T-helper 9 cell (primary cell): ENCODE measurements around the gene PIF1.

Source experiments
- DNase-seq: peaks from one replicate; pipeline ENCODE4 v3.0.0-alpha.2; 2020

PIF1 gene

DNA sequence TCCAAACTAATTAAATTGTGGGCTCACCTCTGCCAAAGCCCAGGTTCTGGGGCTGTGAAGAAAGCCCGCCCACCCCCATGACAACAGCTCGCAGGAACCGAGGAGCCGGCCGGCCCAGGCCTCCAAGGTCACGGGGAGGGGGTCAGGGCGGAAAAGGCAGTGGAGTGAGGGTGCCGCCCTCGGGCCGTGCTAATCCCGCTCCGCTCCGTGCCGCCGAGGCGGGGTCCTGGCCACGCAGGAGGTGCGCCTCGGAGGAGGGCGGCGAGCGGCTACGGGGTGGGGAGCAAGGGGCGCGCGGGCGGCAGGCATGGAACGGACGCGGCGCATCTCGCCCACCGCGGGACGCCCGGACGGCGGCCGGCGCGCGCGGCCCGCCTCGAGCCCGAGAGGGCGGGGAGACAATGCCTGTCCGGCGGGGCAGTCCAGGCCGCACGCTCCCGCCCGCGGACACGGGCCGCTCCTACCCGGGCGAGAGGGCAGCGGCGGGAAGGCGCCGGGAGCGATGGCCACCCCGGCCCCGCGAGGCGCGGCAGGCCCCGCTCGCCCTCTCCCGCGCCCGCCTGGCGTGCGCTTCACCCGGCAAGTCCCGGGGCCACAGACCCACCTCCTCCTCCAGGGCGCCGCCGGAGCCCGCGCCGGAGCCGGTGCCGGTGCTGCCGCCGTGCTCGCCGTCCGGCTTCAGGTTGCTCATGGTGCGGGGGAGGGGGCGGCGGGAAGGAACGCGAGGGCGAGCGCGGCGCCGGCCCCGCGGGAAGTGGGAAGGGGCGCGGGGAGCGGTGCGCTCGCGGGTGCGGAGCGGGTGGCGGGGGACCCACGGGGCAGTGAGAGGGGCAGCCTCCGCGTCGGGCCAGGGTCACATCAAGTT, 50.6 kb downstream of the PIF1 start:
- DNase-seq = no peak

DNA sequence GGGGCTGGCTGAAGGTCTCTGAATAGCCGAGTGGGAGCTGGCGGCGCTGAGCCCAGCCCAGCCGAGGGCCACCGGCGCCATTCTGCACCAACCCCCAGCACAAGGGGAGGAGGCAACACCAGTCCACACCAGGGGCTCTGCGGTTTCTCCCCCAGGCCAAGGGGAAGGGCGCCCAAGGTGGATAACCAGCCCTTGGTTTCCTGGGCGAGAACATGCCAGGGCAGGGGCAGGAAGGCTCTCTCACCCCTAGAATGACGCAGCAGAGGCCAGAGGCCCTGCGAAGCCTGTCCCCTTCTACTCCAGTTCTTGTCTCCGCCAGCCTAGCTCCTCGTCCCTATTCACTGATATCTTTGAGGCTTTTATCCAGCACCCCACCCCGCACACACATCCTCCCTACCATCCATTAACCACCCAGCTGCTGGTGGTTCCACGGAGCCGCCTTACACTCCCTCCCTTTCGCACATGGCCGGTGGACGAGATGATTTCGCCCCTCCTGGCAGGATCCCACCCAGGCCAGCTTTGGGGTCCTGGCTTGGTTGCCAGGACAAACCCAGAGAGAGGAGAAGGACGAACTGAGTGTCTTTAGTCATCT, 51.3 kb downstream of the PIF1 start:
- DNase-seq = no peak

DNA sequence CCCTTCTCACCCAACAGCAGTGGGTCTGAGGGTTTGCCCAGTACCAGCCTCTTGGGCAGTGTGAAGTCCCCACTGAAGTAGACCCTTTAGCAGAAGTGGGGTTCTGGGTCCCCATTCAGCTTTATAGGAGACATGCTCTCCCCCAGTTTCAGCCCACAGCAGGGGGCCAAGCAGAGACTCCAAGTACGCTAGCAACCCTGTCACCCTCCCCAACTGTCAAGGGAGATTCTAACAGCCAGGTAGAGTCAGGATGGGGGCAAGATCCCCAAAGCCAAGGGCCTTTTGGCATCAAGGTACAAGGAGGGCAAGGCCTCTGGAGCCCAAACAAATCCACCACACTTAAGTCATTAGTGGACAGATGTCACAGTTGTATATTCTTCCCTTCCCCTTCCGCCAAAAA, 51.8 kb downstream of the PIF1 start:
- DNase-seq = no peak

DNA sequence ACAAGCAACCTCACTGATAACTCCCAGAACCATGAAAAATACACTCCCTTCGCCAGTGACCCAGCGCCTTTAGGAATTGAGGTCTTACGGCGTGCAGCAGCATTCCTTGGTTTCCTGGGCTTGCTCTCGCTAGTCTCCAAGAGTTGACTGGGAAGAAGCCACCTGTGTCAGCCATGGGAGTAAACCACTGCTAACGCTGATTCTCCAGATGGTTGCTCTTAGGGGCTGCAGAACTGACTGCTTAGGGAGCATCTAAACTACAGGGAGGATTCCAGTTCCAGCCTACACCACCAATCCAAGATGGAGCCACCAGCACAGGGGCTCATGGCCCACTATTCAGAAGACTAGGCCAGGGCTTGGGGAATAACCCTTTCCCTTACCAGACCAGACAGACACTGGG, 52.5 kb downstream of the PIF1 start:
- DNase-seq = no peak

DNA sequence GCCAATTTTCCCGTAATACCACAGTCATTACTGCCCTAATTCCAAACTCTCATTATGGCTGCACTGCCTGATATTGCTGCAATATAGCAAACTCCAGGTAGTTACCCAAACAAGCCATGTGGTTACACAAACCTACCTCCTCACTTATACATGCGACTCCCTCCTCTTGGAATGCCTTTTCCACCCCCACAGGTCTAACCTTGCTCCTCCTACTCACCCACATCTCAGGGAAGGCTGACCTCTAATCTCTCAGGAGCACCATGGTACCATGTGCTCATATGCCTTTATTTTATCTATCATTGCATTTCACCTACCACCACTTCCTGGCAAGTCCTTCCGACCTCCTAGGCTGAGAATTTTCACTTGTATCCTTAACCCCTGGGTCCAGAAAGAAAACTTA, 53.0 kb downstream of the PIF1 start:
- DNase-seq = no peak

DNA sequence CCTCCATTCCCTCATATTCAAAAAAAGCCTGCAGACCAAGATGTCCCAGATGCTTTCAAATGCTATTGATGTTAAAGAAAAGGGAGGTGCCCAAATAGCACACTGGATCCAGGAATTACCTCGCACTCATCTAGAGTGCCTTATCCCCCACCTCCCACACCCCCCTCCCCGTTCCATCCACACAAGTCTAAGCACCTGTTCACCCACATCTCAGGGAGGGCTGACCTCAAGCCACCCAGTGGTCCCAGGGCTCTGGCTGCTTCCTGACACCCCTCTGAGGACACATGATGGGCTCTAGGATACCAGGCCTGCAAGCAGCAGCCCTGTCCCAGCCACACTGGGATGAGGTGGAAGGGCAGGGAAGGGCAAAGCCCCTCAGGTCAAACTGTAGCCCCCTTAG, 54.8 kb downstream of the PIF1 start:
- DNase-seq = no peak

DNA sequence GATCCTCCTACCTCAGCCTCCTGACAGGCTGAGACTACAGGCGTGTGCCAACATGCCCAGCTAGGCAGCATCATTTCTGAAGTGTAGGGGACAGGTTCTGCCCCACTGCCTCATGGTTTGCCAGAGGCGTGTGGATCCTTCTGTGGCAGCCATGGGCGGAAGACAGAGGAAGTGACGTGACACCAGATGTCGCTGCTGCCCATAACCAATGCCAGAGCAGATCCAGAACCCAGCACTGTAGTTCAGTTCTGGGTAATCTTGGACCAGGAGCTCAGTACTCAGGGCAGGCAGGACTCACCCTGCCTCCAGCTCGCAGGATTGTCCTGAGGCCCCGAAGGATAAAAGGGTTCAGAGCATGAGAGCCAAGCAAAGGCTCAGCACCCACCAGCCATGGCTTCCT, 58.2 kb downstream of the PIF1 start:
- no peak for DNase-seq

DNA sequence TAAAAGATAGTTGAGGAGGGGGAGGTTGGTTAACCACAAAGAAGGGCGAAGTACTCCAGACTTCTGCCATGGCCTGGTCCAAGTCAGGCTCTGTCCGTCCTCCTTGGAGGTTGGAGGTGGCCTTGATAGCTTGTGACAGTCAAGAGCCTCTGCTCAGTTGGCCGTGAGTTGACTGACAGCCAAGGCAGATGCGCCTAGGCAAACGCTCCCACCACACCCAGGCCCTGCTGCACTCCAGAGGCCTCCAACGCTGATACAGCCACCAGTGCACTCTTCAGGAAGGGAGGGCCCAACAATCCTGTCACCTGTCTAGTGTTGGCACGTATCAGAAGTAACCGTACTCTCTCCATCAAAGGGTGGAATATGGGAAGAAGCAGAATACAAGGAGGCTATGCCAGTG, 59.4 kb downstream of the PIF1 start:
- DNase-seq = no peak
